ENCODE results near the gene HPS4. TPM values are rescaled to one million over a fixed set of nuclear protein-coding genes. Genes with fewer than 3 reads are reported as not detected.

HPS4 gene
- total and polyA plus RNA-seq, 2 donors (not counting 1 experiment from before 2014, with no cell fraction given), result 23.0 to 37.7 TPM

DNA sequence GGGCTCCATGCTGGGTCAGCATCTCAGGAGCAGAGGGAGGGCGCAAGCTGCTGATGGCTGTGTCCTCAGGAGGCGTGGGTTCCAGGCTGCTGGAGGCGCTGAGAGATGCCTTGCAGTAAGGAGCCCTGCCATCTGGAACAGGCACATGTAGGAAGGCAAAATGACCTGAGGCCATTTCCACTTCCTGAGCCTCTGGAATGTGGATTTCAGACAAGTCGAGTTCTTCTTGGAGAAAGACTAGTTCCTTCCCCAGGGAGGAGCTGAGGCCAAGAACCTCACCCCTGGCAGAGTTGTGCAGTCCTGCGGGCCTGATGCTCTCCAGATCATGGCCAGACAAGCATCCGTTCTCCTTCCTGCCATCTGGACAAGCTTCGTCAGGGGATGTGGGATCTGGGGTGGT lies 19.3 kb downstream of the HPS4 start:
- DNase-seq (ENCODE audit: low read depth in 2 of 2), result no peak
- Histone ChIP-seq H3K4me3 (replicated peaks in 1 of 4; ENCODE audit: control extremely low read depth in 1 of 4, insufficient read depth in 1 of 4, low read depth in 3 of 4, low read length in 4 of 4) (no peak overlapping the region), H3K36me3 (ENCODE audit: control insufficient read depth, insufficient read depth, low read length) (peaks cover 16% of the 10 kb centered on the region), H3K4me2 (ENCODE audit: extremely low read depth, insufficient read depth, low read length) (no peak overlapping the region), H3K27ac (ENCODE audit: insufficient read depth, low read length) (no peak overlapping the region), H3K4me1 (ENCODE audit: control insufficient read depth, extremely low read depth, insufficient read depth, low read length) (no peaks in the 10 kb centered on the region), H3K9me3 (ENCODE audit: control insufficient read depth, insufficient read depth, low read depth, low read length) (no peaks in the 10 kb centered on the region), H3K9ac (ENCODE audit: insufficient read depth, low read length) (no peak overlapping the region), H4K20me1 (ENCODE audit: control insufficient read depth, extremely low read depth, insufficient read depth, low read length) (no peaks in the 10 kb centered on the region), H3K27me3 (ENCODE audit: control insufficient read depth, insufficient read depth, low read length) (no peaks in the 10 kb centered on the region), H2AFZ (ENCODE audit: low read length) (no peak overlapping the region), H3K79me2 (ENCODE audit: control insufficient read depth, insufficient read depth, low read length) (no peaks in the 10 kb centered on the region)
- no peak for TF ChIP-seq EZH2 (IDR thresholded peaks at IDR 0.05; ENCODE audit: low read length, missing control alignments)
- no peak for TF ChIP-seq CTCF (conservative IDR thresholded peaks at IDR 0.05 in 1 of 2, IDR thresholded peaks at IDR 0.05 in 1 of 2; ENCODE audit: low read depth in 1 of 2, low read length in 2 of 2)

GRCh38 chr22:26463688-26464087 lies 19.9 kb downstream of the HPS4 start:
- Histone ChIP-seq H4K20me1 (ENCODE audit: control insufficient read depth, extremely low read depth, insufficient read depth, low read length) (no peaks in the 10 kb centered on the region), H3K4me2 (ENCODE audit: extremely low read depth, insufficient read depth, low read length) (no peak overlapping the region), H2AFZ (ENCODE audit: low read length) (no peak overlapping the region), H3K27ac (ENCODE audit: insufficient read depth, low read length) (no peak overlapping the region), H3K36me3 (ENCODE audit: control insufficient read depth, insufficient read depth, low read length) (peaks cover 14% of the 10 kb centered on the region), H3K4me3 (replicated peaks in 1 of 4; ENCODE audit: control extremely low read depth in 1 of 4, insufficient read depth in 1 of 4, low read depth in 3 of 4, low read length in 4 of 4) (no peak overlapping the region), H3K9me3 (ENCODE audit: control insufficient read depth, insufficient read depth, low read depth, low read length) (no peaks in the 10 kb centered on the region), H3K27me3 (ENCODE audit: control insufficient read depth, insufficient read depth, low read length) (no peaks in the 10 kb centered on the region), H3K9ac (ENCODE audit: insufficient read depth, low read length) (no peak overlapping the region), H3K4me1 (ENCODE audit: control insufficient read depth, extremely low read depth, insufficient read depth, low read length) (no peaks in the 10 kb centered on the region), H3K79me2 (ENCODE audit: control insufficient read depth, insufficient read depth, low read length) (no peaks in the 10 kb centered on the region)
- no peak for DNase-seq (ENCODE audit: low read depth in 2 of 2)
- TF ChIP-seq EZH2 (IDR thresholded peaks at IDR 0.05; ENCODE audit: low read length, missing control alignments), result no peak
- TF ChIP-seq CTCF (conservative IDR thresholded peaks at IDR 0.05 in 1 of 2, IDR thresholded peaks at IDR 0.05 in 1 of 2; ENCODE audit: low read depth in 1 of 2, low read length in 2 of 2), result no peak

- H3K27me3 ChIP-seq (ENCODE audit: control insufficient read depth, insufficient read depth, low read length), result no peaks in the 10 kb centered on the region
- H2AFZ ChIP-seq (ENCODE audit: low read length), result no peak overlapping the region
- no peak overlapping the region for H3K9ac ChIP-seq (ENCODE audit: insufficient read depth, low read length)
- DNase-seq (ENCODE audit: low read depth in 2 of 2), result peak in 1 of 2 donors; percentile 52
- TF ChIP-seq CTCF (conservative IDR thresholded peaks at IDR 0.05 in 1 of 2, IDR thresholded peaks at IDR 0.05 in 1 of 2; ENCODE audit: low read depth in 1 of 2, low read length in 2 of 2), result no peak
- no peak for TF ChIP-seq EZH2 (IDR thresholded peaks at IDR 0.05; ENCODE audit: low read length, missing control alignments)
- H3K9me3 ChIP-seq (ENCODE audit: control insufficient read depth, insufficient read depth, low read depth, low read length), result no peaks in the 10 kb centered on the region
- H3K79me2 ChIP-seq (ENCODE audit: control insufficient read depth, insufficient read depth, low read length), result no peaks in the 10 kb centered on the region
- no peak overlapping the region for H3K4me3 ChIP-seq (replicated peaks in 1 of 4; ENCODE audit: control extremely low read depth in 1 of 4, insufficient read depth in 1 of 4, low read depth in 3 of 4, low read length in 4 of 4)
- no peak overlapping the region for H3K4me2 ChIP-seq (ENCODE audit: extremely low read depth, insufficient read depth, low read length)
- peaks cover 14% of the 10 kb centered on the region for H3K36me3 ChIP-seq (ENCODE audit: control insufficient read depth, insufficient read depth, low read length)
- no peaks in the 10 kb centered on the region for H3K4me1 ChIP-seq (ENCODE audit: control insufficient read depth, extremely low read depth, insufficient read depth, low read length)
- no peaks in the 10 kb centered on the region for H4K20me1 ChIP-seq (ENCODE audit: control insufficient read depth, extremely low read depth, insufficient read depth, low read length)
- H3K27ac ChIP-seq (ENCODE audit: insufficient read depth, low read length), result no peak overlapping the region
Measured at GRCh38 chr22:26463101-26463661, 20.4 kb downstream of the HPS4 start.
